Osteocyte (in vitro differentiated cells): ENCODE measurements around the gene DTNB. TPM values are rescaled to one million over a fixed set of nuclear protein-coding genes. Genes with fewer than 3 reads are reported as not detected.

Source experiments
- DNase-seq: peaks from one replicate; pipeline ENCODE4 v3.0.0; 2021; ENCODE audit warnings: mixed read lengths; ENCODE audit not compliant: unreplicated experiment; ENCODE audit errors: extremely low spot score
- H3K27ac Mint-ChIP-seq: one replicate; pipeline ENCODE4 v1.8.0; 2021; ENCODE audit warnings: mild to moderate bottlenecking, mixed read lengths; ENCODE audit not compliant: unreplicated experiment
- H3K27me3 Mint-ChIP-seq: one replicate; pipeline ENCODE4 v1.8.0; 2021; ENCODE audit warnings: mixed read lengths; ENCODE audit not compliant: unreplicated experiment
- H3K36me3 Mint-ChIP-seq: one replicate; pipeline ENCODE4 v1.8.0; 2021; ENCODE audit warnings: mixed read lengths; ENCODE audit not compliant: unreplicated experiment
- H3K4me1 Mint-ChIP-seq: one replicate; pipeline ENCODE4 v1.8.0; 2021; ENCODE audit warnings: mixed read lengths; ENCODE audit not compliant: unreplicated experiment
- H3K4me3 Mint-ChIP-seq: one replicate; pipeline ENCODE4 v1.8.0; 2021; ENCODE audit warnings: mild to moderate bottlenecking, moderate library complexity, mixed read lengths; ENCODE audit not compliant: unreplicated experiment
- H3K9me3 Mint-ChIP-seq: one replicate; pipeline ENCODE4 v1.8.0; 2021; ENCODE audit warnings: mixed read lengths; ENCODE audit not compliant: unreplicated experiment
- total RNA-seq: library from RNA; stranded (reverse); gene quantifications from 2 replicates; pipeline ENCODE4 v1.2.1, GENCODE V29; 2021
- TF ChIP-seq, protein P1 (sequence below): fragments of 200-600 bp; sonication (generic); IDR thresholded peaks from 2 replicates; pipeline ENCODE4 v1.5.0; 2021; ENCODE audit warnings: antibody characterized with exemption, mild to moderate bottlenecking, moderate library complexity

The DTNB gene
- total RNA-seq, 1 donor from 2014 or later: 20.9 TPM

DNA sequence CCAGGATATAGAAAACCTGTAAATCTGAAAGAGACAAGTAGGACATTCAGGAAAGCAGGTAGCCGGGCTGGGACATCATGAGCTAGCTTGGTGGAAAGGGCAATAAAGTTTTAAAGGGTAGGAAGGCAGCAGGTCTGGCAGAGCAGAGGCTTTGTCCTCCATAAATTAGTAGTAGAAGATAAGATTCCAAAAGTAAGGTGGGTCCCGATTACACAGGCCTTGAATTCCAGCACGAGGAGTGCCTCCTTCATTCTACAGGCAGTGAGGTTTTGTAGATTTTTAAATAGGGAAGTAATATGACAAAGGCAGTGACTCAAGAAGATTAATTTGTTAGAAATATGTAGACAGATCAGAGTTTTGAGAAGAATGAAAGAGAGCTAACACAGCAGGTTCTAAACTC is 160.7 kb downstream of the DTNB start:
- Mint-ChIP-seq H3K36me3 (no peaks in the 10 kb centered on the region), H3K9me3 (no peaks in the 10 kb centered on the region), H3K27ac (no peak overlapping the region), H3K27me3 (no peaks in the 10 kb centered on the region), H3K4me1 (peaks cover 29% of the 10 kb centered on the region), H3K4me3 (no peak overlapping the region)
- TF ChIP-seq, protein P1, sequence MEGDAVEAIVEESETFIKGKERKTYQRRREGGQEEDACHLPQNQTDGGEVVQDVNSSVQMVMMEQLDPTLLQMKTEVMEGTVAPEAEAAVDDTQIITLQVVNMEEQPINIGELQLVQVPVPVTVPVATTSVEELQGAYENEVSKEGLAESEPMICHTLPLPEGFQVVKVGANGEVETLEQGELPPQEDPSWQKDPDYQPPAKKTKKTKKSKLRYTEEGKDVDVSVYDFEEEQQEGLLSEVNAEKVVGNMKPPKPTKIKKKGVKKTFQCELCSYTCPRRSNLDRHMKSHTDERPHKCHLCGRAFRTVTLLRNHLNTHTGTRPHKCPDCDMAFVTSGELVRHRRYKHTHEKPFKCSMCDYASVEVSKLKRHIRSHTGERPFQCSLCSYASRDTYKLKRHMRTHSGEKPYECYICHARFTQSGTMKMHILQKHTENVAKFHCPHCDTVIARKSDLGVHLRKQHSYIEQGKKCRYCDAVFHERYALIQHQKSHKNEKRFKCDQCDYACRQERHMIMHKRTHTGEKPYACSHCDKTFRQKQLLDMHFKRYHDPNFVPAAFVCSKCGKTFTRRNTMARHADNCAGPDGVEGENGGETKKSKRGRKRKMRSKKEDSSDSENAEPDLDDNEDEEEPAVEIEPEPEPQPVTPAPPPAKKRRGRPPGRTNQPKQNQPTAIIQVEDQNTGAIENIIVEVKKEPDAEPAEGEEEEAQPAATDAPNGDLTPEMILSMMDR: no peak
- no peak for DNase-seq

DNA sequence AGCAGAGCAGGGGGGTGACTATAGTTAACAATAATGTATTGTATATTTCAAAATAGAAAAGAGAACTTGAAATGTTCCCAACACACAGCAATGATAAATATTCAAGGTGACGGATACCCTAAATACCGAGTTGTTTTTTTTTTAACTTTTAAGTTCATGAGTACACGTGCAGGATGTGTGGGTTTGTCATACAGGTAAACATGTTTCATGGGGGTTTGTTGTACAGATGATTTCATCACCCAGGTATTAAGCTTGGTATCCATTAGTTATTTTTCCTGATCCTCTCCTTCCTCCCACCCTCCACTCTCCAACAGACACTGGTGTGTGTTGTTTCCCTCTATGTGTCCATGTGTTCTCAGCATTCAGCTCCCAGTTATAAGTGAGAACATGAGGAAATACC is 167.2 kb downstream of the DTNB start:
- Mint-ChIP-seq H3K4me1 (no peaks in the 10 kb centered on the region), H3K27ac (no peak overlapping the region), H3K9me3 (no peaks in the 10 kb centered on the region), H3K27me3 (no peaks in the 10 kb centered on the region), H3K36me3 (no peaks in the 10 kb centered on the region), H3K4me3 (no peak overlapping the region)
- TF ChIP-seq, protein P1: no peak
- no peak for DNase-seq

DNA sequence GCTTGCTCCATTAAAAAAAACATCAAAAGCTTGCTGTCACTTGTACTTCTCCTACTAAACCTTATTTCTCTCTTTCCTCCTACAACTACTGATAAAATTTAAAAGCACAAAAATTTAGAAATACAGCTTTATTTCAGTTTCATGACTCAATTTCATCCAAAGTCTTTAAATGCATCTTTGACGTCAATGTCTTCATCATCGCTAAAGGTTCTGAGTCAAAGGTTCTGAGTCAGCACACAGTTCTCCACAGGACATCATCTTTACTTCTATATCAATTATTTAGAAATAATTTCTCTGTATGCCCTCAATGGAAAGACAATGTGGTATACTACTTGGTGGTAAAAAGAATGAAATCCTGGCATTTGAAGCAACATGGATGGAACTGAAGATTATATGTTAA is 167.8 kb downstream of the DTNB start:
- H3K36me3 Mint-ChIP-seq: no peaks in the 10 kb centered on the region
- H3K9me3 Mint-ChIP-seq: no peaks in the 10 kb centered on the region
- TF ChIP-seq, protein P1: no peak
- H3K27me3 Mint-ChIP-seq: no peaks in the 10 kb centered on the region
- no peak overlapping the region for H3K4me3 Mint-ChIP-seq
- no peaks in the 10 kb centered on the region for H3K4me1 Mint-ChIP-seq
- H3K27ac Mint-ChIP-seq: no peak overlapping the region
- DNase-seq: no peak

DNA sequence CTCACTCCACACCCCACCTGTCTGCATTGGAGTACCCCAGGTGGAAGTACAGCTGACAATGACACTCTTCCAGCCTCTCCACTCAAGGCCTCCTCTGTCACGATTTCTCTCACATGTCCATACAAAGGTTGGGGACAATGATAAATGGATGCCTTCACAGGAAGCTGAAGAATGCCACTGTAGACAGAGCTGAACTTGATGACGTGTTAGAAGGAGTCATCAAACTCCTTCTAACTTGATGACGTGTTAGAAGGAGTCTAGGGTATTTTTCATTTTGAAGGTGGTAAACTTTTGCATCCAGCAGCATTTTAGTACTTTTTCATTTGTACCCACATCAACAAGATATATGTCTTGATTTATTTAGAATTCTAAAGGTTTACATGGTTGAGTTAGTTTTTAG is 168.2 kb downstream of the DTNB start:
- no peak for DNase-seq
- no peaks in the 10 kb centered on the region for H3K36me3 Mint-ChIP-seq
- H3K27me3 Mint-ChIP-seq: no peaks in the 10 kb centered on the region
- H3K27ac Mint-ChIP-seq: no peak overlapping the region
- H3K4me1 Mint-ChIP-seq: no peaks in the 10 kb centered on the region
- no peaks in the 10 kb centered on the region for H3K9me3 Mint-ChIP-seq
- TF ChIP-seq, protein P1: no peak
- no peak overlapping the region for H3K4me3 Mint-ChIP-seq

DNA sequence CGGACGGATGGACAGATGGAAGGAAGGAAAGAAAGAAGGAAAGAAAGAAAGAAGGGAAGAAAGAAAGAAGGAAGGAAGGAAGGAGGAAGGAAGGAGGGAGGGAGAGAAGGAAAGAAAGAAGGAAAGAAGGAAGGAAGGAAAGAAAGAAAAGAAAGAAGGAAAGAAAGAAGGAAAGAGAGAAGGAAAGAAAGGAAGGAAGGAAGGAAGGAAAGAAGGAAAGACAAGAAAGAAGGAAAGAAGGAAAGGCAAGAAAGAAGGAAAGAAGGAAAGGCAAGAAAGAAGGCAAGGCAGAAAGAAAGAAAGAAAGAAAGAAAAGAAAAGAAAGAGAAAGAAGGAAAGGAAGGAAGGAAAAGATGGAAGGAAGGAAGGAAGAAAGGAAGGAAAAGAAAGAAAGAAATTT is 169.1 kb downstream of the DTNB start:
- H3K4me3 Mint-ChIP-seq: no peak overlapping the region
- no peak overlapping the region for H3K27ac Mint-ChIP-seq
- no peaks in the 10 kb centered on the region for H3K4me1 Mint-ChIP-seq
- no peaks in the 10 kb centered on the region for H3K27me3 Mint-ChIP-seq
- no peak for DNase-seq
- no peaks in the 10 kb centered on the region for H3K36me3 Mint-ChIP-seq
- TF ChIP-seq, protein P1: no peak
- no peaks in the 10 kb centered on the region for H3K9me3 Mint-ChIP-seq
